NB4 (cell line): Measurements from ENCODE around the gene NRTN.
"Not testable (repeated sequence)": the region's sequence is repeated elsewhere in the genome, so short reads cannot be mapped to it uniquely, and the experiment has no call there.

Experiments
- DNase-seq: peaks from one replicate; pipeline ENCODE4 v3.0.0; 2010; ENCODE audit warnings: low read depth
- H3K4me3 ChIP-seq: one replicate; pipeline ENCODE4 v1.5.1; 2011; ENCODE audit warnings: mild to moderate bottlenecking, low read depth, low read length, moderate library complexity
- MAX ChIP-seq: IDR thresholded peaks from 2 replicates; pipeline ENCODE4 v1.6.1; 2011; ENCODE audit warnings: low read depth, low read length
- MYC ChIP-seq: IDR thresholded peaks from 2 replicates; pipeline ENCODE4 v1.6.1; 2011; ENCODE audit warnings: low read depth, low read length
- POLR2A ChIP-seq: IDR thresholded peaks from 2 replicates; pipeline ENCODE4 v1.6.1; 2011; ENCODE audit warnings: mild to moderate bottlenecking; ENCODE audit not compliant: insufficient read length; ENCODE audit errors: extremely low read depth
- TF ChIP-seq, protein P1 (sequence below): IDR thresholded peaks from one replicate; pipeline ENCODE4 v1.5.1; 2012; ENCODE audit warnings: low read depth, low read length

The NRTN gene

DNA sequence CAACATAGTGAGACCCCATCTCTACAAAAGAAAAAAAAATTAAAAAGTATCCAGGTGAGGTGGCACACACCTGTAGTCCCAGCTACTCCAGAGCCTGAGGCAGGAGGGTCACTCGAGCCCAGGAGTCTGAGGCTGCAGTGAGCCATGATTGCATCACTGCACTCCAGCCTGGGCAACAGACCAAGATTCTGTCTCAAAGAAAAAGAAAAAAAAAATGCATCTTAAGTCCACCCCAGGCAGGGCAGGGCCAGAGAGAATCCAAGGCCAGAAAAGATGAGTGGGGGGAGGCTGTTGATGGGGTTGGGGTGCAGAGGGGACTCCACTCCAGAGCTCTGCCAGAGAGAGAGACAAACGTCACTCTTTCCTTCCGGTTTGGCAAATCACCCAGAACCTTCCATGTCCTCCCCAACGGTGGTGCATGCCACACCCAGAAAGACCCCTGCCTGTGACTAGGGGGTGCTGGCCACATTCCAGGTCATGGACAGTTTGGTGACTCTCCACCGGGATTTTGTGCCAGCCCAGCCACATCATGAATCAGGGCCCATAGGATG lies 46.0 kb downstream of the NRTN start:
- H3K4me3 ChIP-seq = no peak overlapping the region
- TF ChIP-seq MYC (no peak), MAX (no peak), POLR2A (no peak)
- TF ChIP-seq, protein P1, sequence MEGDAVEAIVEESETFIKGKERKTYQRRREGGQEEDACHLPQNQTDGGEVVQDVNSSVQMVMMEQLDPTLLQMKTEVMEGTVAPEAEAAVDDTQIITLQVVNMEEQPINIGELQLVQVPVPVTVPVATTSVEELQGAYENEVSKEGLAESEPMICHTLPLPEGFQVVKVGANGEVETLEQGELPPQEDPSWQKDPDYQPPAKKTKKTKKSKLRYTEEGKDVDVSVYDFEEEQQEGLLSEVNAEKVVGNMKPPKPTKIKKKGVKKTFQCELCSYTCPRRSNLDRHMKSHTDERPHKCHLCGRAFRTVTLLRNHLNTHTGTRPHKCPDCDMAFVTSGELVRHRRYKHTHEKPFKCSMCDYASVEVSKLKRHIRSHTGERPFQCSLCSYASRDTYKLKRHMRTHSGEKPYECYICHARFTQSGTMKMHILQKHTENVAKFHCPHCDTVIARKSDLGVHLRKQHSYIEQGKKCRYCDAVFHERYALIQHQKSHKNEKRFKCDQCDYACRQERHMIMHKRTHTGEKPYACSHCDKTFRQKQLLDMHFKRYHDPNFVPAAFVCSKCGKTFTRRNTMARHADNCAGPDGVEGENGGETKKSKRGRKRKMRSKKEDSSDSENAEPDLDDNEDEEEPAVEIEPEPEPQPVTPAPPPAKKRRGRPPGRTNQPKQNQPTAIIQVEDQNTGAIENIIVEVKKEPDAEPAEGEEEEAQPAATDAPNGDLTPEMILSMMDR = no peak
- DNase-seq = no peak

GRCh38 chr19:5851302-5851701 lies 46.4 kb downstream of the NRTN start, which contains the start of gene FUT3:
Gene FUT3 (minus strand): TSS chr19:5851449.
- no peak for TF ChIP-seq MAX
- no peak for TF ChIP-seq MYC
- TF ChIP-seq POLR2A = no peak
- TF ChIP-seq, protein P1 = no peak
- no peak for DNase-seq
- no peak within 1 kb of the TSS for H3K4me3 ChIP-seq

DNA sequence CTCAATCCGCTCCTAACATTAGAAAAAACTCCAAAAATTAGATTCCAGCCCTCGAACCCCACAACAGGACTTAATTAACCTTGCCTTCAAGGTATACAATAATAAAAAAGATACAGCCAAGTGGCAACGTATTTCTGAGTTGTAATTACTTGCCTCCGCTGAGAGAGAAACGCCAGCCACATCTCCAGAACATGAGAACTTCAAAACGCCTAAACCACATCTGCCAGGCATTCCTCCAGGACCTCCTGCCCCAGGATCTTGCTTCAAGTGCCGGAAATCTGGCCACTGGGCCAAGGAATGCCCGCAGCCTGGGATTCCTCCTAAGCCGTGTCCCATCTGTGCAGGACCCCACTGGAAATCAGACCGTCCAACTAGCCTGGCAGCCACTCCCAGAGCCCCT lies 49.3 kb downstream of the NRTN start:
- not testable (repeated sequence) for DNase-seq, H3K4me3 ChIP-seq

DNA sequence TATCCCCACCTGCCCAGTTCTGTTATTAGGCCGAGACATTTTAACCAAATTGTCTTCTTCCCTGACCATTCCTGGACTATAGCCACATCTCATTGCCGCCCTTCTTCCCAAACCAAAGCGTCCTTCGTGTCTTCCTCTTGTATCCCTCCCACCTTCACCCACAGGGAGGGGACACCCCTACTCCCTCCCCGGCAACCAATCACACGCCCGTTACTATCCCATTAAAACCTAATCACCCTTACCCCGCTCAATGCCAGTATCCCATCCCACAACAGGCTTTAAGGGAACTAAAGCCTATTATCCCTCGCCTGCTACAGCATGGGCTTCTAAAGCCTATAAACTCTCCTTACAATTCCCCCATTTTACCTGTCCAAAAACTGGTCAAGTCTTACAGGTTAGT lies 50.3 kb downstream of the NRTN start:
- H3K4me3 ChIP-seq, DNase-seq: not testable (repeated sequence)

DNA sequence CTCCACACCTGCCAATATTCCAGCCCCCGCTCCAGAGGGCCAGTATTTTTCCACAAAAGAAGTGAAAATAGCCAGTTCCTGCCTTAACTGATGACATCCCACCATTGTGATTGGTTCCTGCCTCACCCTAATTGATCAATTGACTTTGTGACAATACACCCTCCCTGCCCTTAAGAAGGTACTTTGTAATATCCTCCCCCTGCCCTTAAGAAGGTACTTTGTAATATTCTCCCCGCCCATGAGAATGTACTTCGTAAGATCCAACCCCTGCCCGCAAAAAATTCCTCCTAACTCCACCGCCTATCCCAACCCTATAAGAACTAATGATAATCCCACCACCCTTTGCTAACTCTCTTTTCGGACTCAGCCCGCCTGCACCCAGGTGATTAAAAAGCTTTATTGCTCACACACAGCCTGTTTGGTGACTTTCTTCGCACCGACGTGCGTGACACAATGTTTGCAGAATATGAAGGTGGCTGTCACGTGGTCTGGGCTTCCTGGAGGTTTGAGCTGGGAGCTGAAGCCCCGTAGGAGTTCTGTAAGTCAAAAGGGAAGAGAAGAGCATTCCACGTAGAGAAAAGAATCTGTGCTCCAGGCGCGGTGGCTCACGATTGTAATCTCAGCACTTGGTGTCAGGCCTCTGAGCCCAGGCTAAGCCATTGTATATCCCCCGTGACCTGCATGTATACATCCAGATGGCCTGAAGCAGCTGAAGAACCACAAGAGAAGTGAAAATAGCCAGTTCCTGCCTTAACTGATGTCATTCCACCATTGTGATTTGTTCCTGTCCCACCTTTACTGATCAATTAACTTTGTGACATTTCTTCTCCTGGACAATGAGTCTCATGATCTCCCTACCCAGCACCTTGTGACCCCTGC lies 52.6 kb downstream of the NRTN start:
- no peak overlapping the region for H3K4me3 ChIP-seq
- TF ChIP-seq, protein P1 = no peak
- TF ChIP-seq MAX (no peak), POLR2A (no peak), MYC (no peak)
- no peak for DNase-seq

DNA sequence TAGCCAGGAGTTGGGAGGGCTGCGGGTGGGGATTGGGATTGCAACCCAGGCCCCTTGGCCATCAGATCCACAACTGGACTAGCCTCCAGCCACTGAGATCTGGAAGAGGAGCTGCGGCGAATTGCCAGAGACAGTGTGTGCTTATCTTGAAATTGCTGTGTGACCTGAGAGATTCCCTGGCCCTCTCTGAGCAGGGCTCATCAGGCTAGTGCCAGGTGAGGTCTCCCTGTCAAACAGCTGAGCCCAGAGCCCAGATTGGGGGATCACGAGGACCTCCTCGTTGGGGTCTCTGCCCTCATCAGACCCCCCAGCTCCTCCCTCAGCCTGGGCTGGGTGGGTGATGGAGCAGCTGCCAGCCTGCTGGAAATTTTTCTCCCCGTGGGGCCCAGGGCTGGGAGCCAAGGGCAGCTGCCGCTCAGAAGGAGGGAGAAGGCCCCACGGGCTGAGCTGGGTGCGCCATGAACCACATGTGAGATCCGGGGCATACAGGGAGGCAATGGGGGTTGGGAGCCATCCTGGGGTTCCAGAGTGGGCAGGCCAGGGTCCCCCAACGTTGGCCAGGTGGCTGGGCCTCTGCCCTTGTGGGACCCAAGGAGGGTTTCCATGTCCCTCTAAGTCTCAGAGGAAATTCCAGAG lies 58.3 kb downstream of the NRTN start:
- no peak for TF ChIP-seq MAX
- no peak for TF ChIP-seq MYC
- TF ChIP-seq, protein P1 = no peak
- no peak for TF ChIP-seq POLR2A
- H3K4me3 ChIP-seq = no peak overlapping the region
- DNase-seq = no peak
